Fibroblast of mammary gland (primary cell): ENCODE data around the gene KLHL10.

Experiments used
- DNase-seq: peaks from one replicate; pipeline ENCODE4 v3.0.0-alpha.2; 2010; ENCODE audit warnings: low read depth
- H3K4me3 ChIP-seq: 2 replicates; pipeline ENCODE4 v1.5.1; 2011; ENCODE audit warnings: low read depth, mild to moderate bottlenecking, low read length, moderate library complexity; ENCODE audit not compliant: control insufficient read depth
- CTCF ChIP-seq: conservative IDR thresholded peaks from 2 replicates; pipeline ENCODE4 v1.5.1; 2011; ENCODE audit warnings: low read depth, low read length, inconsistent platforms; ENCODE audit not compliant: control insufficient read depth, insufficient read depth

KLHL10 gene

DNA sequence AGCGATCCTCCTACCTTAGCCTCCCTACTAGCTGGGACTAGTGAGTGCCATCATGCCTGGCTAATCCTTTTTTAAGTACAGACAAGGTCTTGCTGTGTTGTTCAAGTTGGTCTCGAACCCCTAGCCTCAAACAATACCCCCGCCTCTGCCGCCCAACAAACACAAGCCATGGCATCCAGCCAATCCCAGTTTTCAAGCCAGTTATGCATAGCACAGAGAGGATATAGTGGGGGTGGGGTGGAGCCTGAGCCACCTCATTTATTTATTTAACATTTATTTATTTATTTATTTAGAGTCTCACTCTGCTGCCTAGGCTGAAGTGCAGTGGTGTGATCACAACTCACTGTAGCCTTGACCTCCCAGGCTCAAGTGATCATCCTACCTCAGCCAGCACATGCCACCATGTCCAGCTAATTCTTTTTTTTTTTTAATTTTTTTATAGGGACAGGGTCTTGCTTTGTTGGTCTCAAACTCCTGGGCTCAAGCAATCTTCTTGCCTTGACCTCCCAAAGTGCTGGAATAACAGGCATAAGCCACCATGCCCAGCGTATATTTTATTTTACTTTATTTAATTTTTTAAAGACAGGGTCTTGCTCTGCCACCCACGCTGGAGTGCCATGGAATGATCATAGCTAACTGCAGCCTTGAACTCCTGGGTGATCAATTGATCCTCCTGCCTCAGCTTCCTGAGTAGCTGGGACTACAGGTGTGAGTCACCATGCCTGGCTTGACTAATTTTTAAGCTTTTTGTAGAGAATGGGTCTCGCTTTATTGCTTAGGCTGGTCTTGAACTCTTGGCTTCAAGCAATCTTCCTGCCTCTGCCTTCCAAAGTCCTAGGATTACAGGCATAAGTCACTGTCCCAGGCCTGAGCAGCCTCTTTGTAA lies 53.8 kb downstream of the KLHL10 start:
- no peak for TF ChIP-seq CTCF
- H3K4me3 ChIP-seq, result no peak overlapping the region
- DNase-seq, result no peak

DNA sequence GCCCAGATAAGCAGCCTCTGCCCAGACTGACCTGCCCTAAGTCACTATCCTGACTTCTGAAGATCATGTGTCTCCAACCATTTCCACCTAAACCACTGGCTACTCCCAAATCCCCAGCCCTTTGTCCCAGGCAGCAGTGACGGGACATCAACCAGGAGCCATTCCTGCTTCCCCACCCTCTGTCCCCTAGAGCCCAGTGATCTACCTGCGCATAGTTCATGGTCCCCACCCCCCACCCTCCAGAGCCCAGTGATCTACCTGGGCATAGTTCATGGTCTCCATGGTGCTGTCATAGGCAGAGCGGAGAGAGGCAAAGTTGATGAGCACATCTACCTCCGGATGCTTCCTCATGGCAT lies 54.4 kb downstream of the KLHL10 start:
- no peak overlapping the region for H3K4me3 ChIP-seq
- no peak for DNase-seq
- TF ChIP-seq CTCF, result no peak

DNA sequence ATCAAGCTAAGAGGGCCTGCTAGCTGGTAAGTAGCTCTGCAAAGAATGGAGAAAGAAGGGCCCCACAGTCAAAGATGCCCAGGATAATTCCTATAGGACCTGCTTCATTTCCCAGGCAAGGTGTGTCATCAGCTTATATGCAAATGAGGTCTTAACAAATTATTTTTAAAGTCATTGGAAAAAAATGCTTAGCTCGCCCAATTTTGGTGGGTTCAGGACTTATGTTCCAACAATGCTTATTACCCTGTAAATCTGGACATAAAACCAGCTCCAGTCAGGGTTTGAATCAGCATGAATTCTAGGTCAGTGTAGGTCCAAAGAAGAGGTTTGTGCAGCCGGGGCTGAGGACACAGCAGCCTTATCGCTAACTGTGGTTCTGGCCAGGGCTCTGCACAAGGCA lies 55.8 kb downstream of the KLHL10 start:
- no peak overlapping the region for H3K4me3 ChIP-seq
- TF ChIP-seq CTCF, result no peak
- DNase-seq, result no peak

- H3K4me3 ChIP-seq, result no peak overlapping the region
- no peak for TF ChIP-seq CTCF
- DNase-seq, result peak; percentile 97
These were observed 57.2 kb downstream of the KLHL10 start for GRCh38 chr17:41894791-41895331.

DNA sequence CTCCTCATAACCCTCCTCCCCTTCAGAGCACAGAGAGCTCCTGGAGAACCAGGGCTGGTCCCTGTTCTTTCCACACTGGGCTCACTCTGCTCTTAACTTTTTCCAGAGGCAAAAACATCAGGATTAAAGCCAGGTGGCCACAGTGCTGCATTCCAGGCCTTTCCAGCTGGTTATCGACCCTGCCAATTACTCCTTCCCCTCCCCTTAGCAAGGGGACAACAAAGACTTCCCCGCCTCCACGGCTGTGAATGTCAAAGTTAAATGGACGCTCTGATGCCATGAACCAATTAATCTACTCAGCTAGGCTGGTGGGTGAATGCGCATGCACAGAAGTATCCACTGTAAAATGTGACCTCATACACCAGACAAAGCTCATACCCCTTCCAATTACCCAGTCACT lies 58.0 kb downstream of the KLHL10 start:
- peak; percentile 73 for DNase-seq
- H3K4me3 ChIP-seq, result no peak overlapping the region
- TF ChIP-seq CTCF, result no peak

GRCh38 chr17:41896726-41897125 lies 59.1 kb downstream of the KLHL10 start:
- TF ChIP-seq CTCF, result no peak
- DNase-seq, result no peak
- no peak overlapping the region for H3K4me3 ChIP-seq
